COLO668 (cell line): ENCODE results near the gene ZNF511.

Source experiments
- DNase-seq: peaks from one replicate; lab custom pipeline; 2025; ENCODE audit not compliant: unreplicated experiment; lab: John Stamatoyannopoulos, UW

The ZNF511 gene

DNA sequence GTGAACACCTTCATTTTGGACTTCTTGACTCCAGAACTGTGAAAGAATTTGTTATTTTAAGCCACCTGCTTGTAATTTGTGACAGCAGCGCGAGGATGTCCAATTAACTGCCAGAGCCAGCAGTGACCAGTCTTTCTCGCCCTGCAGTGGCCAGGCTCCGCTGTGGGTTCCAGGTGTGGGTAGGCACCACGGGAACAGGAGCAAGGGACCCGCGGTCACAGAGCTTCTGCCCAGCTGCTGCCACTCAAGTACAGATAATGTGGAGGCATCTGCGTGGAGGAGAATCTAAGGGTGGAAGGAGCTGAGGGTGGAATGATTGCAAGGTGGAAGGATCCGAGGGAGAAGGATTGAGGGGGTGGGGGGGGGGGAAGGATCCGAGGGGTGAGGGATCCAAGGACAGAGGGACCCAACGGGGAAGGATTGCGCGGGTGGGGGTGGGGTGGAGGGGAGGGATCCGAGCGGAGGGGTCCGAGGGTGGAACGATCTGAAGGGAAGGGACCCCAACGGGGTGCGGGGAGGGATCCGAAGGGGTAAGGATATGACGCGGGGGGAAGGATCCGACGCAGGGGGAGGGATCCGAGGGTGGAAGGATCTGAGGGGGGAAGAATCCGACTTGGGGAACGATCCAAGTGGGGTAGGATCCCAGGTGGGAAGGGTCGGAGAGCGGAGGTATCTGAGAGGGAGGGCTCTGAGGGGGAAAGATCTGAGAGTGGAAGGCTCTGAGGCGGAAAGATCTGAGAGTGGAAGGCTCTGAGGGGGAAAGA lies 24.4 kb downstream of the ZNF511 start:
- DNase-seq: no peak

DNA sequence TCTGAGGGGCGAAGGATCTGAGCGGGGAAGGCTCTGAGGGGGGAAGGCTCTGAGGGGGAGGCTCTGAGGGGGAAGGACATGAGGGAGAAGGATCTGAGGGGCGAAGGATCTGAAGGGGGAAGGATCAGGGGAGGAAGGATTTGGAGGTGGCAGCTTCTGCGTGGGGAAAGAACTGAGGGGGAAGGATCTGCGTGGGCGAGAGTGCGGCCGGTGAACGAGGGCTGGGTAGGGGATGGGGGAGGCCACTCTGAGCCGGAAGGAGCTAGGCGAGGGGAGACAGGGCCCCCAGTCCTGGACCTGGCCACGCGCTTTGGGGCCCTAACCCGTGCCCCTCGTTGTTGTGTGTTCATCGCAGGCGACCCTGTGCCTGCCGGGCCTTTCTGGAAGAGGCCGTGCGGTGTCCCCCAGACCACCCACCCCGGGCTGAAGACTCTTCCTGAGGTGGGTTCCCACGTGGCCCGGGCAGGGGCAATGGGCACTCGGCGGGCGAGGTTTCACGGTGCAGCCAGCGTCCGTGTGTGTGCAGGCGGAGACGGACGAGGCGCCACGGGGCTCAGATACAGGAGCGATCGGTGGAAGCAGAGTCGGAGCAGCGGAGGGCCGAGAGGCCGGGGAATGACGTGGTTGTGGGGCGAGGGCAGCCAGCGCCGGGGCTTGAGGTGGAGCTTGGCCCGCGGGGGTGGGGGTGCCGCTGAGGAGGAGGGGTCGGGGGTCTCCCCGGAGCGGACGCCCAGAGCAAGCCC lies 26.0 kb downstream of the ZNF511 start:
- no peak for DNase-seq

GRCh38 chr10:133335246-133336117 lies 26.8 kb downstream of the ZNF511 start:
- DNase-seq: peak; percentile 13

GRCh38 chr10:133336118-133336576 lies 27.4 kb downstream of the ZNF511 start:
- DNase-seq: no peak

GRCh38 chr10:133336577-133337369 lies 28.1 kb downstream of the ZNF511 start, which contains the start of gene CALY:
TSS of gene CALY (minus strand) at chr10:133336896. CDS start at chr10:133328989, 7,907 bp downstream.
- DNase-seq: peak; percentile 9

DNA sequence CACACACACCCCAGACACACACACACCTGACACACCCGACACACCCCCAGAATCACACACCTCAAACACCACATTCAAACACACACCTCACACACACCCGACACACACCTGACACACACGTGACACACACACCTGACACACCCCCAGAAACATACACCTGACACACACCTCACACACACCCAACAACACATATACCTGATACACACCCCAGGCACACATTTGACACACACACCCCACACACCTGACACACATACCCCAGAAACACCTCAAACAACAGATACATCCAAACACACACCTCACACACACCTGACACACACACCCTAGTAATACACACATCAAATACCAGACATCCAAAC lies 28.6 kb downstream of the ZNF511 start:
- no peak for DNase-seq

GRCh38 chr10:133338080-133339071 lies 29.7 kb downstream of the ZNF511 start:
- no peak for DNase-seq

DNA sequence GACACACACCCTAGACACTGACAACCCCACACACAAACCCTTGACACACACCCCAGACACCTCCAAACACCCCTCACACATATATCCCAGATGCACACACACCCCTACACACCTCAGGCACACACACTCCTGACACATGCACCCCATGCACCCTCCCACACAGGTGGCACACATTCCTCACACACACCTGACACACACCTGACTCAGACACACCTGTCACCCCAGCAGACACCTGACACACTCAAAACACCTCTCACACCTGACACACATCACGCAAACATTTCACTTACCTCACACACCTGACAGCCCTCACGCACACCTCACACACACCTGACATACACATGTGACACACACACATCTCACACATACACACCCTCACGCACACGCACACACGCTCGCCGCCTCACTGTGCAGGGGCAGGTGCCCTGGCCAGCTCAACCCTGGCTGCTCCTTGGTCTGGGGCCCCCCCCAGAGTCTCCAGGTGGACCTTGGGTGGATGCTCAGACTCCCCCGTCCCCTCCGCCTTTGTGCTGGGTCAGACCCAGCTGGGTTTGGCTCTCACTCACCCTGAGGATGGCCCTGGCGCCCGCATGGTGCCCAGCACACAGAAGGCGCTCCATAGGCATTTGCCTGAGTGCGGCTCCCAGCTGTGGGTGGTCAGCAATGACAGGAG lies 31.1 kb downstream of the ZNF511 start:
- no peak for DNase-seq

DNA sequence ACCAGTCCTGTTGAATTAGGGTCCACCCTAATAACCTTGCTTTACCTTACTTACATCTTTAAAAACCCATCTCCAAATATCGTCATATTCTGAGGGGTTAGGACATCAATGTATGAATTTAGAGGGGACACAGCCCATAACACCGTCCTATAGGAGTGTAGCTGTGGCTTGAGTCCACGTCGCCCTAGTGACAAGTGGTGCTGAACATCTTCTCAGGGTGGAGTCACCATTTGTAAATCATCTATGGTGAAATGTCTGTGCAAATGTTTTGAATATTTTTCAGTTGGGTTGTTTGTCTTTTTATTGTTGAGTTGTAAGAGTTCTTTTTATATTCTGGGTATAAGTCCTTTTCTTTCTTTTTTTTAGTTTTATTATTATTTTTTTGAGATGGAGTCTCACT lies 33.3 kb downstream of the ZNF511 start:
- DNase-seq: no peak

DNA sequence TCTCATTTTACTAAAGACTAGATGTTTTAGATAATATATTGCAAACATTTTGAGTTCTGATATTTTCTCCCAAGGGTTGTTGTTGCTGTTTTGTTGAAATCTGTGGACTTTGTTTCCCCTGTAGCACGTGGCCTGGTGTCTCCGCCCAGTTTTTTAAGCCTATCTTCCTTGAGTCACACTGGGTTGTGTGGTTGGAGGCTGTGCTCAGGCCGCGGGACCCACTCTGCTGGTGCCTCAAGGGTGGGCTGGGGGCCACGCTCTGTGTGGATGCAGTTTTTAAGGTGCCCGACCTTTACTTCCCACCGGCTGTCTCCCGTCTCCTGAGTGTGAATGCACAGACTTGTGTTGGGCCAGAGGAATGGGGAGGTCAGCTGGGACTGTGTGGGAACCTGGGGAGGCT lies 34.2 kb downstream of the ZNF511 start:
- DNase-seq: no peak

DNA sequence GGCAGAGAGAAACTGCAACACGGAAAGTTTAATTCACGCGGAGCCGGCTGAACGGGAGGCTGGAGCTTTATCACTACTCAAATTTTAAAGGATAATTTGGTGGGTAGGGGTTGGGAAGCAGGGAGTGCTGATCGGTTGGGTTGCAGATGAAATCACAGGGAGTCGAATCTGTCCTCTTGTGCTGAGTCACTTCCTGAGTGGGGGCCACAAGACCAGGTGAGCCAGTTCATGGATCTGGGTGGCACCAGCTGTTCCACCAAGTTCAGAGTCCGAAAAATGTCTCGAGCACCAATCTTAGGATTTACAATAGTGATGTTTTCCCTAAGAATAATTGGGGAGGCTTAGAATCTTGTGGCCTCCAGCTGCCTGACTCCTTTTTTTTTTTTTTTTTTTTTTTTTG lies 34.8 kb downstream of the ZNF511 start:
- DNase-seq: no peak

GRCh38 chr10:133344236-133344635 lies 35.5 kb downstream of the ZNF511 start:
- DNase-seq: no peak

GRCh38 chr10:133346413-133346812 lies 37.7 kb downstream of the ZNF511 start:
- no peak for DNase-seq

GRCh38 chr10:133347710-133348517 lies 39.2 kb downstream of the ZNF511 start:
- no peak for DNase-seq

GRCh38 chr10:133349160-133349568 lies 40.5 kb downstream of the ZNF511 start:
- no peak for DNase-seq

DNA sequence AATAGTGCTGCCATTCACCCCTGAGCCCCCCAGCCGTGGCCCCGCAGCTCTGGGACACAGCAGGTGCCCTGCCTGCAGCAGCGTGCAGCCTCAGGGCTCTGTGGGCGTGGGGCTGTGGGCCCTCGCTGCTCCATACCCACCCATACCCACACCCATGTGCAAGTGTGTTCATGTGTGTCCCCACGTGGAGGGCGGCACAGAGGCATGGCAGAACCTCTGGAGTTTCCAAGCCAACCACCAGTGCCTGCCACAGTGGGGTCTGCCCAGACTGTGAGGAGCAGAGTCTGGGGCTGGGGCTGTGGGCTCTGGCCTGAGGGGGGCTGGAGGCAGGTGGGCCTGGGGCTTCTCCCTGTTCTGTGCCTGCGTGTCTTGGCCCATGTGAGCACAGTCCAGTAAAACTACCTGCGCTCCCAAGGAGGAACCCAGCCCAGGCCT lies 40.9 kb downstream of the ZNF511 start:
- no peak for DNase-seq

GRCh38 chr10:133350283-133350949 lies 41.7 kb downstream of the ZNF511 start:
- no peak for DNase-seq
